ENCODE measurements around the gene VAC14.

Gene VAC14

DNA sequence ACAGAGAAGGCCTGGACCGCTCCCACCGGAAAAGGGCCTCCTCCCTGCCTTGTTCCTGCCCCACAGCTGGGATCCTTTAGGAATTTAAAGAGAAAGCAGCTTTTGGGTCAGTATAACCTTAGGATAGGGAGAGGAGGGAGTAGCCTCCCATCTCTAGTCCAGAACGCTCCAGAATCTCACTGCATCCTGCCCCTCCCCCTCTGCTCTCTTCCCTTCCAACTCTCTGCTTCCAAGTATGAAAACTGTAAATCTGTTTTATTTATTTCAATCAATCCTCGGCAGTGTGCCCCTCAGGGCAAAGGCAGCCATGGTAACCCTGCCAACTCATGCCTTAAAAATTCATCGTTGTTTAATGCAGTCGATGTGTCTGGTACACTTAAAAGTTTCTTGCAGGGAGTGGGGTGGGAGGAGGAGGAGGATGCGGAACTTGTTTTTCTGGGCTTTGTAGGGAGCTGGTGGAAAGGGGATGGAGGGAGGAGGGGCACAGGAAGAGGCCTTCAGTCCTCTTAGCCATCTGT is 94.0 kb downstream of the VAC14 start:
- peak; percentile 89 for DNase-seq (ENCODE audit: low read depth)

GRCh38 chr16:70705056-70705455 is 95.9 kb downstream of the VAC14 start:
- DNase-seq (ENCODE audit: low read depth), result no peak

- DNase-seq (ENCODE audit: low read depth), result no peak
These were observed 96.4 kb downstream of the VAC14 start for GRCh38 chr16:70704586-70704985.

DNA sequence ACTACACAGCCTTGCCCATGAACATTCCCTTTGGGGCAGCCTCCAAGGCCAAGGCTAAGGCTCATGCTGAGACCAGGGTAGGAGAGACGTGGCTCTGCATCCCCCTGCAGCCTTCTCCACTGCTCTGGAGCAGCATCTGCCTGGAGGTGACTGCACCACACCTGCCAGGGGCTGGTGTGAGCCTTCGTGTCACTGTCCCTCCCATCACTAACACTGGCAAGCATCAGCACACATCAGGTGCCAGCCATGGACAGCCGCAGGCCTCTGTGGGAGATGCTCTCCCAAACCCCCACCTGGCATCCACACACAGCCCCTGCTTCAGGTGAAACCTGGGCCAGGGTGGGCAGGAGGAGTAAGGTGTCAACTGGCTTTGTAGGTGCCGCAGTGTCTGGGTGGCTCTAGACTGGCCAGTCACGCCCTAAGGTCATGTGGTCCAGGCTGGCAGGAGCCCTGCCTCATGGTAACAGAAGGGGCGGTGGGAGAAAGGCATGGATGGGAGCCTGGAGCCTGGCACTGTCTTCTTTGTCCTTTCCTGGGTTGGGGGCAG is 97.0 kb downstream of the VAC14 start:
- no peak for DNase-seq (ENCODE audit: low read depth)

- peak; percentile 81 for DNase-seq (ENCODE audit: low read depth)
These were observed 97.7 kb downstream of the VAC14 start for GRCh38 chr16:70703041-70703834.

- no peak for DNase-seq (ENCODE audit: low read depth)
These were observed 98.3 kb downstream of the VAC14 start for GRCh38 chr16:70702624-70703023.

DNA sequence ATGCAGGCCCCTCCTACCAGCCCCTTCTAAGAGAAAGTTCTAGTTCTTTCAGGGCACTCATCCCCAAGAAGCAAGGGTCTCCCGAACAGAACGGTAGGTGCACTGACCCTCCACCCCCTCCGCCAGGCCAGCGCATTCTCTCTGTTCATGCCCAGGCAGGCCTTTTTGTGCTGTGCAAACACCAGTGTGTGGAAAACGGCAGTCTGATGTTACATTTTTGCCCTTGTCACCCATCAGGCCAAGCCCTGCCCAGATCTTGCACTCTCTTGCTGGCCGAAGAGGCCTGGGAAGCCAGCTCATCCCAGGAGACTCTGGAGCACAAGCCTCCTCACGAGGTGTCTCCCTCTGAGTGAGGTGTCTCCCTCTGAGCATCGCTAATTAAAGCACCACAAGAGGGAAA is 99.0 kb downstream of the VAC14 start:
- DNase-seq (ENCODE audit: low read depth), result no peak

DNA sequence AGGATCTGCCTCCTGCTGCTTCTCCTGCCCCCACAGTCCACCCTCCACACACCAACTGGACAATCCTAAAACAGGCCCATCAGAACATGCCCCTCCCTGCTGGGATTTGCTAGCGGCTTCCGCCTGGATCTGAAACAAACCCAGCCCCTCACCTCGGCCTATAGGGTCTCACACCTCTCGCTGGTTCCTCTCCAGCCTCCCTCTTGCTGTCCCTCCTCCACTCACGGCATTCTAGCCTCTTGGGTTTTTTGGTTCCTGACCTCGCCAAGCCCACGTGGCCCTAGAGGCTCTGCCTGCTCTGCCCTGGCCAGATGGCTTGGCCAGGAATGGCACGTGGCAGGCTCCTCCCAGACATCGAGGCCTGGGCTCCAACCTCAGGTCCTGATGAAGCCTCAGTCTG is 99.4 kb downstream of the VAC14 start:
- no peak for DNase-seq (ENCODE audit: low read depth)

DNA sequence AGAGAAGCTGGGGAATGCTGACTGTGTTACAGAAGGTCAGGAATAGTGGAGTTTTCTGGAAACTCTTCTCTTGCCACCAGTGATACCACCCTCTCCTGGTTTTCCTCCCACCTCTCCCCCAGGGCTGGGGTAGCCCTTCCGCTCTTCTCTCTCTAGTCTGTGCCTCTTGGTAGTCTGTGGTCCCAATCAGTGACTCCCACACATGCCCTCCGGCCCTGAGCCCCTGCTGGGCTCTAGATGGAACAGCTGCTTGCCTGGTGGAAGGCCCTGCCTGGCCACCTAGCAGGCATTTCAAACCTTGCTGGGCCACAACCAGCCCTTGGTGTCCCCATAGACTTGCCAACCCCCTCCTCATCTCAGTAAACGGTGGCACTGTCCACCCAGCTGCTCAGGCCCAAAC is 99.9 kb downstream of the VAC14 start:
- DNase-seq (ENCODE audit: low read depth), result no peak

DNA sequence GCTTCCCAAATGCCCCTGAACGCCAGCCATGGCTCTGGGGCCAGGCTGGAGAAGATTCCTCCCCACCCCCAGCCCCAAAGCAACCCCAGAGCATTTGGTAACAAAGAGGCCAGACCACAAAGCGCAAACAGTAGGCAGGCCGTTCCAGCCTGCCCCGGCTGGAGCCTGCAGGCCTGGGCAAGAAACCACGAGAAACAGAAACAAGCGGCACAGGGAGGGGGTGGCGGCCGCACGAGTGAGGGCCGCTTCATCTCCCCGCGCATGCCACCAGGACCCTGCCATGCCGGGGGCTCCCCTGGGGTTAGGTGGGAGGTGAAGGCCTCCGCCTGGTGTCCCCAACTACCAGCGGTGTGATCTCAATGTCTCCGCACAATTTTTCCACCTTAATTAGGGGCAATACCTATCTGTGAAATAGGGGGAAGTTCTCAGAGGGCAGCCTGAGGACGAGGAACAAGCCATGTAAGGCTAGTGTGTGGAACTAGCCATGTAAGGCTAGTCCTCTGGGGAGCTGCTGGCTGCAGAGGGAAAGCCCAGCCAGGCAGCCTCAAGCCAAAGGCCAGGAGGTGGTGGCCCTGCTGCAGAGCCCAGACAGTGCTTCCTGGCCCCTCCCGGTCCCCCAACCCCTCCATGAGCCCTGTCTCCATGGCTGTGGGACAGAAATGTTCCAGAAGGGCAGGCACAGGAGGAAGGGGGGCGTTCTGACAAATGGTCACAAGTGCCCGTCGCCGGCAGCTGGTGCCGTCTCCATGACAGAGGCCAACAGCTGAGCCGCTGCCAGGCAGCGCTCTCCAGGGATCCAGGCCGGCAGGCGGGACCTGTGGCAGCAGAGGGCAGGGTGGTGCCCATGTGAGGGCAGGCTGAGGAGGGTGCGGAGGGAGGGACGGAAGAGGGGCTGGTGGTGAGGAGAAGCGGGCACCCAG is 100.6 kb downstream of the VAC14 start:
- no peak for DNase-seq (ENCODE audit: low read depth)

DNA sequence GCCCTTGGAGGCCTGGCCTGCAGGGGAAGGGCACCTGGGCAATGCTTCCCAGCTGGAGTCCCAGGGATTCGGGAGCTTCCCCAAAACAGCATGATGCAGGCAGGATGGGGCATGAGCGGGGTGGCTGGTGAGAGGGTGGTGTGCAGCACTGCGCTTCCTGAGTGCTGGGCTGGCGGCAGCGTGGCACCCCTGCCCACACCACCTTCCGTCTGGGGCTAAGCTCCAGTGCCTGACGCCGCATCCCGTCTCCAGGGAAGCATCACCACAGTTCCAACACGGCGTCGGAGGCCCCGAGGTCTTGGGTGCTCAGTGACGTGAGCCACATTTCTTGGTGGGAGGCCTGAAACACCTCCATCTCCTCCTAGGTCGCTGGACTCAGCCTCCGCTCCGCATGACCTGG is 101.3 kb downstream of the VAC14 start:
- DNase-seq (ENCODE audit: low read depth), result no peak

DNA sequence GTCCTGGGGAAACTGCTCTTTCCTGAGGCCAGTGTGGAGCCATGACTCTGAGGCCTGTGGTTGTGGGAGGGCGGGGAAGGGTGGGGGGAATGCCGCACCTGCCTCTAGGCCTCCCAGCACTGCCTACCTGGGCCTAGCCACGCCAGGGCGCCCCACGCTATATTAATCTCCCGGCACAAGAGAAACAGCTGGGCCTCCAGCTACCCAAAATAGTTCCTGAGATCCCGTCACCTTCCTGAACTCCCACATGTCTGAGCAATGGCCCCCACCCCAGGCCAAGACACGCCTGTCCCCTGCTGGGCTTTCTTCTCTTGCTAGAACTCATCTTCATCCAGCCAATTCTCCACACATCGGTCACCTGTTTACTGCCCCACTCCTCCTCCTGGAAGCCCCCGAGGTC is 102.1 kb downstream of the VAC14 start:
- DNase-seq (ENCODE audit: low read depth), result no peak

- DNase-seq (ENCODE audit: low read depth), result no peak
These were observed 103.3 kb downstream of the VAC14 start for GRCh38 chr16:70697594-70698170.

- DNase-seq (ENCODE audit: low read depth), result no peak
These were observed 103.9 kb downstream of the VAC14 start for GRCh38 chr16:70696952-70697593.

GRCh38 chr16:70696355-70696754 is 104.6 kb downstream of the VAC14 start:
- no peak for DNase-seq (ENCODE audit: low read depth)

GRCh38 chr16:70695331-70696070 is 105.5 kb downstream of the VAC14 start:
- DNase-seq (ENCODE audit: low read depth), result no peak

- no peak for DNase-seq (ENCODE audit: low read depth)
These were observed 106.1 kb downstream of the VAC14 start for GRCh38 chr16:70694868-70695218.

- DNase-seq (ENCODE audit: low read depth), result peak; percentile 78
These were observed 106.7 kb downstream of the VAC14 start for GRCh38 chr16:70694088-70694867.

DNA sequence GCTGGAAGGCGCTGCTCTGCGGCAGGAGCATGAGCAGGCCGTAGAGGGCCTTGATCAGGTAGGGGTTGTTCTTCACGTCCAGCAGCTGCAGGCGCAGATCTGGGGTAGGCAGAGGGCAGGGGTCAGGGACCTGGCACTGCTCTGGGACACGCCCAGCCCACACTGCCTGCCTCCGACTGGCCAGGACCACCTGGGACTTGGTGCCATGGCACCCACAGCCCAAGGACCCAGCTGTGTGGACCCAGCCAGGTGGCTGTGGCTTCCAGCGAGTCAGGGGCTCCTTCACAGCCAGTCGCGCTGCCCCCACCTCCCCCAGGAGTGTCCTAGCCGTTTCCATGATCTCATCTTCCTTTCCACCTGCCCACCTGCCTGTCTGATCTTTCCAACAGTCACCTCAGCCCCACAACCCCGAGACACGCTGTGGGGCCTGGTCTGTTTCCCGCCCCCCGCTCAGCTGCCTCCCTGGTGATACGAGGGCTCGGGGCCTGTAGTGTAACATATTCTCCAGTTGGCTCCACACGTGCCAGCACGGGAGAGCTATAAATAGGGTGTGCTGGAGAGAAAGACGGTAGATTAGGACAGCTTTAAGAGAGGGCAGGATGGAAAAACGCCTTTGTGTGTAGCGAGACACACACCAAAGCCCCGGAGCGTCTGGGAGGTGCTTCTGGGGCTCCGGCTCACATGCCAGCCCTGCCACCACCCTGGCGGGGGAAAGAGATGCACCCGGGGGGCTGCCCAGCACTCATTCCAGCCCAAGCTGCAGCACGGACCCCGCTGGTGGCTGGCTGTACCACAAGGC is 107.9 kb downstream of the VAC14 start:
- no peak for DNase-seq (ENCODE audit: low read depth)
